Measurements from ENCODE around the gene LIPJ. TPM values are rescaled to one million over a fixed set of nuclear protein-coding genes. Genes with fewer than 3 reads are reported as not detected.

The LIPJ gene
- total RNA-seq, 1 experiment from 2014 or later, result not detected

- TF ChIP-seq REST (IDR thresholded peaks at IDR 0.05; ENCODE audit: low read depth) (no peak), TCF7L2 (IDR thresholded peaks at IDR 0.05; ENCODE audit: borderline replicate concordance, extremely low read depth, insufficient read depth, insufficient read length) (no peak)
Observed at GRCh38 chr10:88557256-88557655, 29.3 kb upstream of the LIPJ start (continued).

- Histone ChIP-seq H3K4me1 (ENCODE audit: control insufficient read depth in 1 of 2, insufficient read depth in 2 of 2, low read length in 2 of 2) (peaks cover 0 to 7% of the 10 kb centered on the region in 2 experiments; a peak in 2 of 4 replicates), H3K4me3 (replicated peaks in 1 of 2; ENCODE audit: low read depth in 1 of 2, low read length in 2 of 2) (no peak overlapping the region), H3K79me2 (ENCODE audit: insufficient read depth, low read length) (no peaks in the 10 kb centered on the region), H2AFZ (ENCODE audit: low read depth, low read length, poor library complexity, severe bottlenecking) (no peak overlapping the region), H3K9ac (ENCODE audit: low read length) (no peak overlapping the region), H3K9me3 (ENCODE audit: control insufficient read depth in 1 of 2, insufficient read depth in 1 of 2, low read depth in 1 of 2, low read length in 2 of 2) (no peaks in the 10 kb centered on the region), H3K27me3 (ENCODE audit: insufficient read depth, low read length) (no peaks in the 10 kb centered on the region), H3K27ac (ENCODE audit: low read depth, low read length) (no peak overlapping the region), H3K4me2 (ENCODE audit: low read length) (peak overlapping the region; percentile 16; the same call in 1 of the 2 replicates), H3K9me2 (ENCODE audit: insufficient read depth) (no peaks in the 10 kb centered on the region), H3K36me3 (ENCODE audit: control insufficient read depth in 1 of 2, insufficient read depth in 2 of 2, low read length in 2 of 2) (no peaks in the 10 kb centered on the region), H4K20me1 (ENCODE audit: insufficient read depth) (no peaks in the 10 kb centered on the region)
- CTCF ChIA-PET, result interaction anchor here (1.2 kb wide), 1 partner anchor 375 kb away, joined by 3 read pairs; no protein-coding TSS in a partner anchor
- DNase-seq (ENCODE audit: low read depth, low spot score) (no peak), ATAC-seq (no peak)
- RAD21 ChIA-PET (ENCODE audit: low non-redundant PET in 1 of 2, low total read pairs in 2 of 2, uncharacterized antibody in 2 of 2, unreplicated experiment in 2 of 2), result no interaction called here
- intact Hi-C loops (cut with micrococcal nuclease), result loop anchor here (2.0 to 10.0 kb wide), 2 partner anchors 21 to 903 kb away; partner anchors contain the start of gene PAPSS2
- no TSS peak for BruUV-seq (replicated peaks)
- POLR2A ChIA-PET, result no interaction called here
- TF ChIP-seq YY1 (IDR thresholded peaks at IDR 0.05; ENCODE audit: extremely low read depth, insufficient replicate concordance, low read depth, low read length) (no peak), EGR1 (IDR thresholded peaks at IDR 0.05; ENCODE audit: low read depth) (no peak), CEBPB (IDR thresholded peaks at IDR 0.05; ENCODE audit: low read depth) (peak; percentile 75; the same call in 1 of the 2 replicates), FOSL1 (IDR thresholded peaks at IDR 0.05; ENCODE audit: low read depth) (peak; percentile 11; the same call in 1 of the 2 replicates), CBX3 (IDR thresholded peaks at IDR 0.05; ENCODE audit: low read depth) (no peak), REST (IDR thresholded peaks at IDR 0.05; ENCODE audit: low read depth) (no peak), TCF7L2 (IDR thresholded peaks at IDR 0.05; ENCODE audit: borderline replicate concordance, extremely low read depth, insufficient read depth, insufficient read length) (peak; percentile 42), ATF3 (IDR thresholded peaks at IDR 0.05) (no peak)
Observed at GRCh38 chr10:88557658-88558057, 28.9 kb upstream of the LIPJ start.
